ENCODE data around the gene SYN1.

DNA sequence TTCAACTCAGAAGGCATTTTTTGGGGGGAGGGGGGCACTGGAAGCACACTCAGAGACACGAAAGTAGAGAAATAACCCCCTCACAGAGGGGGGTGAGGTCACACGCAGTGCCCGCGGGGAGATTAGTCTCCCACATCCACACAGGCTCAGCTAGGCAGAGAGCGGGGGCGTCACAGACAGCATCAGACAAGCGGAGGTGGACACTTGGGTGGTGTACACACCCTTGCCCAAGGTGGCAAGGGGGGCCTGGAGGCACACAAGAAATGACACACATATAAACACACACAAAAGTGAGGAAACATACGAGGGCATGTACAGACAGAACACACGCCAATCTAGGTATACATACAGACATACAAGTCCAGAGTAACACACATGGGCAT, 637 bp upstream of the SYN1 start:
- TF ChIP-seq RAD21 (conservative IDR thresholded peaks at IDR 0.05) = no peak
- TF ChIP-seq MXI1 (conservative IDR thresholded peaks at IDR 0.05; ENCODE audit: poor library complexity, severe bottlenecking) = no peak
- TF ChIP-seq, protein P1, sequence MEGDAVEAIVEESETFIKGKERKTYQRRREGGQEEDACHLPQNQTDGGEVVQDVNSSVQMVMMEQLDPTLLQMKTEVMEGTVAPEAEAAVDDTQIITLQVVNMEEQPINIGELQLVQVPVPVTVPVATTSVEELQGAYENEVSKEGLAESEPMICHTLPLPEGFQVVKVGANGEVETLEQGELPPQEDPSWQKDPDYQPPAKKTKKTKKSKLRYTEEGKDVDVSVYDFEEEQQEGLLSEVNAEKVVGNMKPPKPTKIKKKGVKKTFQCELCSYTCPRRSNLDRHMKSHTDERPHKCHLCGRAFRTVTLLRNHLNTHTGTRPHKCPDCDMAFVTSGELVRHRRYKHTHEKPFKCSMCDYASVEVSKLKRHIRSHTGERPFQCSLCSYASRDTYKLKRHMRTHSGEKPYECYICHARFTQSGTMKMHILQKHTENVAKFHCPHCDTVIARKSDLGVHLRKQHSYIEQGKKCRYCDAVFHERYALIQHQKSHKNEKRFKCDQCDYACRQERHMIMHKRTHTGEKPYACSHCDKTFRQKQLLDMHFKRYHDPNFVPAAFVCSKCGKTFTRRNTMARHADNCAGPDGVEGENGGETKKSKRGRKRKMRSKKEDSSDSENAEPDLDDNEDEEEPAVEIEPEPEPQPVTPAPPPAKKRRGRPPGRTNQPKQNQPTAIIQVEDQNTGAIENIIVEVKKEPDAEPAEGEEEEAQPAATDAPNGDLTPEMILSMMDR (IDR thresholded peaks at IDR 0.05; ENCODE audit: poor library complexity, severe bottlenecking) = no peak
- TF ChIP-seq, protein P2, sequence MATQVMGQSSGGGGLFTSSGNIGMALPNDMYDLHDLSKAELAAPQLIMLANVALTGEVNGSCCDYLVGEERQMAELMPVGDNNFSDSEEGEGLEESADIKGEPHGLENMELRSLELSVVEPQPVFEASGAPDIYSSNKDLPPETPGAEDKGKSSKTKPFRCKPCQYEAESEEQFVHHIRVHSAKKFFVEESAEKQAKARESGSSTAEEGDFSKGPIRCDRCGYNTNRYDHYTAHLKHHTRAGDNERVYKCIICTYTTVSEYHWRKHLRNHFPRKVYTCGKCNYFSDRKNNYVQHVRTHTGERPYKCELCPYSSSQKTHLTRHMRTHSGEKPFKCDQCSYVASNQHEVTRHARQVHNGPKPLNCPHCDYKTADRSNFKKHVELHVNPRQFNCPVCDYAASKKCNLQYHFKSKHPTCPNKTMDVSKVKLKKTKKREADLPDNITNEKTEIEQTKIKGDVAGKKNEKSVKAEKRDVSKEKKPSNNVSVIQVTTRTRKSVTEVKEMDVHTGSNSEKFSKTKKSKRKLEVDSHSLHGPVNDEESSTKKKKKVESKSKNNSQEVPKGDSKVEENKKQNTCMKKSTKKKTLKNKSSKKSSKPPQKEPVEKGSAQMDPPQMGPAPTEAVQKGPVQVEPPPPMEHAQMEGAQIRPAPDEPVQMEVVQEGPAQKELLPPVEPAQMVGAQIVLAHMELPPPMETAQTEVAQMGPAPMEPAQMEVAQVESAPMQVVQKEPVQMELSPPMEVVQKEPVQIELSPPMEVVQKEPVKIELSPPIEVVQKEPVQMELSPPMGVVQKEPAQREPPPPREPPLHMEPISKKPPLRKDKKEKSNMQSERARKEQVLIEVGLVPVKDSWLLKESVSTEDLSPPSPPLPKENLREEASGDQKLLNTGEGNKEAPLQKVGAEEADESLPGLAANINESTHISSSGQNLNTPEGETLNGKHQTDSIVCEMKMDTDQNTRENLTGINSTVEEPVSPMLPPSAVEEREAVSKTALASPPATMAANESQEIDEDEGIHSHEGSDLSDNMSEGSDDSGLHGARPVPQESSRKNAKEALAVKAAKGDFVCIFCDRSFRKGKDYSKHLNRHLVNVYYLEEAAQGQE (IDR thresholded peaks at IDR 0.05; ENCODE audit: borderline replicate concordance) = no peak
- no peak for TF ChIP-seq TAF1 (IDR thresholded peaks at IDR 0.05; ENCODE audit: low read depth)
- no peak for TF ChIP-seq EP300 (conservative IDR thresholded peaks at IDR 0.05; ENCODE audit: poor library complexity, severe bottlenecking)
